Fibroblast of the aortic adventitia (primary cell): Measurements from ENCODE around the gene ZNF692. TPM values are rescaled to one million over a fixed set of nuclear protein-coding genes. Genes with fewer than 3 reads are reported as not detected.

ENCODE experiments used
- DNase-seq: peaks from one replicate; pipeline ENCODE4 v3.0.0-alpha.2; 2010; ENCODE audit warnings: low read depth
- H3K4me3 ChIP-seq: 2 replicates; pipeline ENCODE4 v1.5.1; 2011; ENCODE audit warnings: low read depth, mild to moderate bottlenecking, control low read depth, low read length, moderate library complexity
- CTCF ChIP-seq: IDR thresholded peaks from 2 replicates; pipeline ENCODE4 v1.5.1; 2011; ENCODE audit warnings: mild to moderate bottlenecking, low read length, control low read depth, inconsistent platforms; ENCODE audit not compliant: insufficient read depth
- total RNA-seq: library from RNA; depleted of rRNA; stranded (reverse); fragments of >200 nt; gene quantifications from 2 replicates; pipeline ENCODE4 v1.2.3, GENCODE V29; 2012; ENCODE audit warnings: low replicate concordance

Gene ZNF692
- total RNA-seq, 1 donor: 8.9 TPM

- H3K4me3 ChIP-seq: no peak overlapping the region
- TF ChIP-seq CTCF: no peak
- no peak for DNase-seq
Measured at GRCh38 chr1:248861616-248862015, 2.7 kb upstream of the ZNF692 start.

GRCh38 chr1:248860007-248860406 is 1.1 kb upstream of the ZNF692 start:
- H3K4me3 ChIP-seq: no peak overlapping the region
- DNase-seq: no peak

GRCh38 chr1:248858096-248858890 is 592 bp downstream of the ZNF692 start:
- peak; percentile 40 for TF ChIP-seq CTCF
- DNase-seq: peak; percentile 43
- H3K4me3 ChIP-seq: peak overlapping the region; percentile 73

More at GRCh38 chr1:248860007-248860406, 1.1 kb upstream of the ZNF692 start:
- TF ChIP-seq CTCF: no peak

- peak overlapping the region; percentile 73 for H3K4me3 ChIP-seq
- TF ChIP-seq CTCF: no peak
- no peak for DNase-seq
Measured at GRCh38 chr1:248857749-248858095, 1.2 kb downstream of the ZNF692 start.

- no peak for TF ChIP-seq CTCF
- peak overlapping the region; percentile 73 for H3K4me3 ChIP-seq
- DNase-seq: no peak
Measured at GRCh38 chr1:248857201-248857600, 1.7 kb downstream of the ZNF692 start.

- TF ChIP-seq CTCF: no peak
Measured at GRCh38 chr1:248856176-248856575, 2.7 kb downstream of the ZNF692 start.

GRCh38 chr1:248855580-248855979 is 3.3 kb downstream of the ZNF692 start:
- H3K4me3 ChIP-seq: no peak overlapping the region
- no peak for DNase-seq
- no peak for TF ChIP-seq CTCF

More at GRCh38 chr1:248856176-248856575, 2.7 kb downstream of the ZNF692 start:
- no peak for DNase-seq
- H3K4me3 ChIP-seq: no peak overlapping the region
